Peyer's patch (tissue), 4 donors: ENCODE measurements around the gene TGFB3. TPM values are rescaled to one million over a fixed set of nuclear protein-coding genes. Genes with fewer than 3 reads are reported as not detected.
"Not testable (repeated sequence)": the region's sequence is repeated elsewhere in the genome, so short reads cannot be mapped to it uniquely, and the experiment has no call there.

ENCODE experiments used
- DNase-seq, 3 donors: peaks; one replicate each; pipeline ENCODE4 v3.0.0-alpha.2; 2017 to 2019
- H3K27ac ChIP-seq, 4 donors: fragments of 200-600 bp; sonication (generic); one replicate each; pipeline ENCODE4 v1.5.1; 2016 to 2019
- H3K27me3 ChIP-seq, 2 donors: fragments of 200-600 bp; sonication (generic); one replicate each; pipeline ENCODE4 v1.5.1; 2019
- H3K36me3 ChIP-seq, 3 donors: fragments of 200-600 bp; sonication (generic); one replicate each; pipeline ENCODE4 v1.5.1; 2016 to 2019
- H3K4me1 ChIP-seq, 4 donors: fragments of 200-600 bp; sonication (generic); one replicate each; pipeline ENCODE4 v1.5.1; 2016 to 2019
- H3K4me3 ChIP-seq, 4 donors: fragments of 200-600 bp; sonication (generic); 1 replicate in 3 of 4; 2 replicates in 1 of 4; pipeline ENCODE4 v1.5.1; 2016 to 2019; ENCODE audit warnings: mild to moderate bottlenecking in 1 of 4
- H3K9me3 ChIP-seq, 4 donors: fragments of 200-600 bp; sonication (generic); one replicate each; pipeline ENCODE4 v1.5.1; 2016 to 2019; ENCODE audit warnings: mild to moderate bottlenecking in 1 of 4
- CTCF ChIP-seq, 6 experiments: fragments of 450-650 bp in 4 of 6; fragments of 200-600 bp in 2 of 6; sonication (generic) in 1 of 6; IDR thresholded peaks; one replicate each; pipeline ENCODE4 v1.5.1; 2017 to 2019; ENCODE audit warnings: antibody characterized with exemption in 6 of 6, mild to moderate bottlenecking in 3 of 6, moderate library complexity in 1 of 6
- POLR2A ChIP-seq, 2 donors: fragments of 450-650 bp; IDR thresholded peaks; one replicate each; pipeline ENCODE4 v1.5.1; 2017; ENCODE audit warnings: antibody characterized with exemption in 2 of 2, mild to moderate bottlenecking in 2 of 2, moderate library complexity in 2 of 2
- total RNA-seq, 4 donors: library from RNA; depleted of rRNA; stranded (reverse); fragments of >200 nt; gene quantifications; one replicate each; pipeline ENCODE4 v1.1.0, GENCODE V29; 2016

The TGFB3 gene
- total RNA-seq, 4 donors from 2014 or later: 4.2 to 9.2 (median 6.4) TPM

GRCh38 chr14:76015668-76016067 is 33.9 kb upstream of the TGFB3 start:
- H3K9me3 ChIP-seq: no peaks in the 10 kb centered on the region
- TF ChIP-seq CTCF (IDR thresholded peaks at IDR 0.05): no peak
- TF ChIP-seq POLR2A (IDR thresholded peaks at IDR 0.05): no peak
- no peak for DNase-seq

GRCh38 chr14:76015191-76015590 is 33.4 kb upstream of the TGFB3 start:
- Histone ChIP-seq H3K36me3 (peaks cover 0 to 18% (median 0%) of the 10 kb centered on the region in 3 donors), H3K27me3 (no peaks in the 10 kb centered on the region), H3K4me3 (no peak overlapping the region), H3K9me3 (no peaks in the 10 kb centered on the region), H3K27ac (no peak overlapping the region), H3K4me1 (no peaks in the 10 kb centered on the region)
- no peak for DNase-seq
- TF ChIP-seq POLR2A (IDR thresholded peaks at IDR 0.05) (no peak), CTCF (IDR thresholded peaks at IDR 0.05) (no peak)

More at GRCh38 chr14:76015668-76016067, 33.9 kb upstream of the TGFB3 start:
- no peaks in the 10 kb centered on the region for H3K27me3 ChIP-seq
- no peaks in the 10 kb centered on the region for H3K4me1 ChIP-seq
- no peak overlapping the region for H3K4me3 ChIP-seq
- H3K27ac ChIP-seq: no peak overlapping the region
- H3K36me3 ChIP-seq: peaks cover 0 to 17% (median 0%) of the 10 kb centered on the region in 3 donors

- Histone ChIP-seq H3K27ac (peak overlapping the region in 2 of 4 donors; percentile 15 to 55), H3K4me1 (no peaks in the 10 kb centered on the region)
- TF ChIP-seq POLR2A (IDR thresholded peaks at IDR 0.05) (no peak), CTCF (IDR thresholded peaks at IDR 0.05) (no peak)
These were observed 30.6 kb upstream of the TGFB3 start for GRCh38 chr14:76012354-76012753.

GRCh38 chr14:76011930-76012329 is 30.1 kb upstream of the TGFB3 start:
- Histone ChIP-seq H3K27ac (peak overlapping the region in 2 of 4 donors; percentile 28 to 55), H3K36me3 (peaks cover 0 to 35% (median 0%) of the 10 kb centered on the region in 3 donors)
- TF ChIP-seq POLR2A (IDR thresholded peaks at IDR 0.05) (no peak), CTCF (IDR thresholded peaks at IDR 0.05) (no peak)

More at GRCh38 chr14:76012354-76012753, 30.6 kb upstream of the TGFB3 start:
- Histone ChIP-seq H3K36me3 (peaks cover 0 to 31% (median 0%) of the 10 kb centered on the region in 3 donors), H3K4me3 (no peak overlapping the region), H3K9me3 (no peaks in the 10 kb centered on the region), H3K27me3 (no peaks in the 10 kb centered on the region)
- no peak for DNase-seq

GRCh38 chr14:76009627-76010026 is 27.8 kb upstream of the TGFB3 start:
- not testable (repeated sequence) for H3K27me3 ChIP-seq, DNase-seq, H3K4me1 ChIP-seq, H3K4me3 ChIP-seq, H3K9me3 ChIP-seq, H3K27ac ChIP-seq
- peaks cover 0 to 48% (median 0%) of the 10 kb centered on the region in 3 donors for H3K36me3 ChIP-seq

More at GRCh38 chr14:76011930-76012329, 30.1 kb upstream of the TGFB3 start:
- no peaks in the 10 kb centered on the region for H3K27me3 ChIP-seq
- H3K9me3 ChIP-seq: no peaks in the 10 kb centered on the region
- no peak for DNase-seq
- H3K4me3 ChIP-seq: no peak overlapping the region
- H3K4me1 ChIP-seq: no peaks in the 10 kb centered on the region

- H3K27me3 ChIP-seq: no peaks in the 10 kb centered on the region
- no peaks in the 10 kb centered on the region for H3K4me1 ChIP-seq
- no peak for TF ChIP-seq CTCF (IDR thresholded peaks at IDR 0.05)
- no peak for TF ChIP-seq POLR2A (IDR thresholded peaks at IDR 0.05)
- no peak overlapping the region for H3K4me3 ChIP-seq
- no peak for DNase-seq
- H3K36me3 ChIP-seq: peaks cover 0 to 53% (median 0%) of the 10 kb centered on the region in 3 donors
- no peaks in the 10 kb centered on the region for H3K9me3 ChIP-seq
- no peak overlapping the region for H3K27ac ChIP-seq
These were observed 26.1 kb upstream of the TGFB3 start for GRCh38 chr14:76007852-76008251.
